GM10248 (cell line): ENCODE data around the gene CD207.
"Not testable (repeated sequence)": the region's sequence is repeated elsewhere in the genome, so short reads cannot be mapped to it uniquely, and the experiment has no call there.

Experiments used
- CTCF ChIA-PET: fragments of 300-600 bp; sonication (Branson Sonifier 250); formaldehyde crosslinking; extraction: SDS; loops from one replicate; lab custom pipeline; 2021; ENCODE audit warnings: antibody characterized with exemption; lab: Yijun Ruan, JAX
- POLR2A ChIA-PET: fragments of 350-650 bp; sonication (Branson Sonifier 250); formaldehyde crosslinking; extraction: SDS; loops from one replicate; lab custom pipeline; 2020; ENCODE audit warnings: antibody characterized with exemption; lab: Yijun Ruan, JAX
- DNase-seq: peaks from one replicate; pipeline ENCODE4 v3.0.0; 2012; ENCODE audit errors: extremely low spot score
- TF ChIP-seq, protein P1 (sequence below): IDR thresholded peaks from 2 replicates; pipeline ENCODE4 v1.5.1; 2012; ENCODE audit warnings: mild to moderate bottlenecking, low read depth; ENCODE audit errors: extremely low read depth, missing control alignments, control extremely low read depth

CD207 gene

GRCh38 chr2:70799706-70800105 lies 35.9 kb downstream of the CD207 start:
- CTCF ChIA-PET = no interaction called here
- DNase-seq = no peak
- TF ChIP-seq, protein P1, sequence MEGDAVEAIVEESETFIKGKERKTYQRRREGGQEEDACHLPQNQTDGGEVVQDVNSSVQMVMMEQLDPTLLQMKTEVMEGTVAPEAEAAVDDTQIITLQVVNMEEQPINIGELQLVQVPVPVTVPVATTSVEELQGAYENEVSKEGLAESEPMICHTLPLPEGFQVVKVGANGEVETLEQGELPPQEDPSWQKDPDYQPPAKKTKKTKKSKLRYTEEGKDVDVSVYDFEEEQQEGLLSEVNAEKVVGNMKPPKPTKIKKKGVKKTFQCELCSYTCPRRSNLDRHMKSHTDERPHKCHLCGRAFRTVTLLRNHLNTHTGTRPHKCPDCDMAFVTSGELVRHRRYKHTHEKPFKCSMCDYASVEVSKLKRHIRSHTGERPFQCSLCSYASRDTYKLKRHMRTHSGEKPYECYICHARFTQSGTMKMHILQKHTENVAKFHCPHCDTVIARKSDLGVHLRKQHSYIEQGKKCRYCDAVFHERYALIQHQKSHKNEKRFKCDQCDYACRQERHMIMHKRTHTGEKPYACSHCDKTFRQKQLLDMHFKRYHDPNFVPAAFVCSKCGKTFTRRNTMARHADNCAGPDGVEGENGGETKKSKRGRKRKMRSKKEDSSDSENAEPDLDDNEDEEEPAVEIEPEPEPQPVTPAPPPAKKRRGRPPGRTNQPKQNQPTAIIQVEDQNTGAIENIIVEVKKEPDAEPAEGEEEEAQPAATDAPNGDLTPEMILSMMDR = no peak
- POLR2A ChIA-PET = no interaction called here

DNA sequence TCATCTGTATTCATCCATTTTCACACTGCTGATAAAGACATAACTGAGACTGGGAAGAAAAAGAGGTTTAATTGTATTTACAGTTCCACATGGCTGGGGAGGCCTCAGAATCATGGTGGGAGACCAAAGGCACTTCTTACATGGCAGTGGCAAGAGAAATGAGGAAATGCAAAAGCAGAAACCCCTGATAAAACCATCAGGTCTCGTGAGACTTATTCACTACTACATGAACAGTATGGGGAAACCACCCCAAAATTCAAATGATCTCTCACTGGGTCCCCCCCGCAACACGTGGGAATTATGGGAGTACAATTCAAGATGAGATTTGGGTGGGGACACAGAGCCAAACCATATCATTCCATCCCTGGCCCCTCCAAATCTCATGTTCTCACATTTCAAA lies 37.6 kb downstream of the CD207 start:
- POLR2A ChIA-PET = not testable (repeated sequence)

GRCh38 chr2:70797506-70797905 lies 38.1 kb downstream of the CD207 start:
- POLR2A ChIA-PET = no interaction called here

More for the DNA sequence above, 37.6 kb downstream of the CD207 start:
- CTCF ChIA-PET = interaction anchor here (0.8 to 1.4 kb wide), 3 partner anchors 30 to 67 kb away, joined by 3 to 5 read pairs (median 3); partner anchors contain the start of gene ADD2
- DNase-seq = not testable (repeated sequence)

DNA sequence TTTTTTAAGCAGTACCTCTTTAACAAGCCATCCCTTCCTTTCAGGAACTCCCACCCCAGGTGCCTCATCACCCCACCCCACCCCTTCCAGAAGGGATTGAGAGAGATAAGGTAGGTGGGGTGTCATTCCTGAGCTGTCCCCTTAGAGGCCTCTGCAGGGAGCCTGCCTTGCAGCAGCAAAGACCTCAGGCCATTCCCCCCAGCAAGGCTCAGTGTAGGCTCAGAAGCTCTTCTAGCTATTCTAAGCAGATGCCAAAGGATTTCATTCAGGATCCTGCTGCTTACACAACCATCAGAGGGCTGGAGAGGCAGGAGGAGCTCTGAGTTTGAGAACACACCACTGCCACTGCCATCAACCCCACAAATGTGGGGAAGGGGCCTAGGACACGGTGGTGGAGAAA lies 39.4 kb downstream of the CD207 start:
- ChIA-PET CTCF (interaction anchor here (0.9 to 1.5 kb wide), 7 partner anchors 9 to 178 kb away, joined by 3 to 6 read pairs (median 4); no protein-coding TSS in a partner anchor), POLR2A (no interaction called here)
- no peak for DNase-seq
- TF ChIP-seq, protein P1 = no peak

More at GRCh38 chr2:70797506-70797905, 38.1 kb downstream of the CD207 start:
- TF ChIP-seq, protein P1 = no peak
- no peak for DNase-seq
- CTCF ChIA-PET = interaction anchor here (0.8 to 1.4 kb wide), 4 partner anchors 29 to 151 kb away, joined by 3 to 5 read pairs (median 4); partner anchors contain the start of gene ADD2

DNA sequence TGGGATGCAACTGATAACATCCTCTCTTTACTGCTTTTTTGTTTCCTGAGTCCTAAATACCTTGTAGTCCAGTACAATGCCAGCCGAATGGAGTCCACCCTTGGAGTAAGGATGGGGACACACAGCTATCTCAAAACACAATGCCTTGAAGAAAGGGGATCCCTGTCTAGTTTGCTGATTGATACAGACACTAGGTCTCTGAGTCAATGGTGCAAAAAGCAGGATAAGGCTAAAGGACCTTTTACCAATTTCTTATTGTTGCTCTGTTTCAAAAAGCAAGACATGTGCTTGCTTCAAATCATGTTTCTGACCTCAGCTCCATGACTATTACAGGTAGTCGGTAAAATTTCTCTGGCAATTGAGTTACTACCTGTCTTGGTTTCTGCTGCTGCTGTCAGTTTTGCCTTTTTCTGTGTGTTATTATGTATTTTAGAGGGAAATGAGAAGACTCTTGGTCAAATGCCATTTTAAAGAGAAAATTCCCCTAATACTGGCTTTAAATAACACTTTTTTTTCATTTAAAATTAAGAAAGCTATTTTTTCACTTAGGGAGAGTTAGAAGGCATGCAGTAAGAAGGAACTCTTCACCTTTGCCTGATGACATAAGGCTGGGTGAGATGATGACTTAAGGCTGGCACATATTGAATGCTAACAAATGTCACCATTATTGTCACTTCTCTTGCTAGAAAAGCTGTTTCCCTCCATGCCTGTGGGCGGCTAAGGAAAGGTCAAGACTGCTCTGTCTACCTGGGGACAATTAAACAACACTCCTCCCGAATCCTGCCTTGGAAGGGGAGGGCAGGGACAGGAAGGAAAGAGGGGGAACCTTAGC lies 40.2 kb downstream of the CD207 start:
- no peak for DNase-seq
- TF ChIP-seq, protein P1 = no peak
- ChIA-PET CTCF (interaction anchor here (0.7 to 1.5 kb wide), 4 partner anchors 12 to 178 kb away, joined by 3 read pairs; no protein-coding TSS in a partner anchor), POLR2A (no interaction called here)

DNA sequence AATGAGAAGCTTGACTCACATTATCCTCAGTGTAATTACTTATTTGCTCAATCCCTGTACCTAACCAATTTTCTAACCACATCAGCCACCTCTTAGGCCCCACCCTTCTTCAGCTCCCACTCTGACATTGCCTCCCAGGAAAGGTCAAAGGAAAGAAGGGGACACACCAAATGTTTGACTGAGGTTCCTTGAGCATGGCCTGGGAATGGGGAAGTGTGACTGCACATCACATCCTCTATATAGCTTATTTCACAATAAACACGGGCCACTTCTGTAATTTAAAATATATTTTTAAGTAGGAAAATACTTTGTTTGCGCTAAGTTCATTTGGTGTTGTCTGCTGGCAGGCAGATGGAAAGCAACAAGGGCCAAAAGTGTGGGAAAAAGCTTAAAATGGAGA lies 42.2 kb downstream of the CD207 start:
- DNase-seq = no peak
- POLR2A ChIA-PET = no interaction called here
- CTCF ChIA-PET = interaction anchor here (0.9 to 1.9 kb wide), 4 partner anchors 8 to 155 kb away, joined by 3 to 7 read pairs (median 4); no protein-coding TSS in a partner anchor
- TF ChIP-seq, protein P1 = no peak

GRCh38 chr2:70790136-70790828 lies 45.3 kb downstream of the CD207 start, which contains the start of gene FIGLA:
Gene FIGLA (minus strand): TSS chr2:70790643. CDS start chr2:70790638, 5 bp downstream.
- DNase-seq = no peak
- TF ChIP-seq, protein P1 = no peak
- POLR2A ChIA-PET = no interaction called here
- CTCF ChIA-PET = interaction anchor here (1.0 to 2.7 kb wide), 5 partner anchors 16 to 130 kb away, joined by 3 to 14 read pairs (median 7); no protein-coding TSS in a partner anchor
